Measurements from ENCODE around the gene ULK4.

Gene ULK4

GRCh38 chr3:41627477-41628087 lies 334.3 kb downstream of the ULK4 start:
- DNase-seq, result no peak

- DNase-seq, result no peak
Observed at GRCh38 chr3:41612853-41613252, 349.1 kb downstream of the ULK4 start.

- no peak for DNase-seq
Observed at GRCh38 chr3:41611008-41611407, 350.9 kb downstream of the ULK4 start.

GRCh38 chr3:41608347-41608746 lies 353.6 kb downstream of the ULK4 start:
- no peak for DNase-seq

GRCh38 chr3:41603807-41604206 lies 358.1 kb downstream of the ULK4 start:
- no peak for DNase-seq

- no peak for DNase-seq
Observed at GRCh38 chr3:41602121-41602520, 359.8 kb downstream of the ULK4 start.

- DNase-seq, result no peak
Observed at GRCh38 chr3:41601404-41601987, 360.4 kb downstream of the ULK4 start.

GRCh38 chr3:41600616-41601015 lies 361.3 kb downstream of the ULK4 start:
- no peak for DNase-seq

GRCh38 chr3:41599127-41599484 lies 362.8 kb downstream of the ULK4 start:
- DNase-seq, result no peak

GRCh38 chr3:41598402-41599126 lies 363.3 kb downstream of the ULK4 start:
- no peak for DNase-seq

GRCh38 chr3:41593774-41594173 lies 368.1 kb downstream of the ULK4 start:
- DNase-seq, result no peak

GRCh38 chr3:41592753-41593510 lies 369.0 kb downstream of the ULK4 start:
- DNase-seq, result no peak

GRCh38 chr3:41583014-41583413 lies 378.9 kb downstream of the ULK4 start:
- DNase-seq, result no peak

- no peak for DNase-seq
Observed at GRCh38 chr3:41581700-41582099, 380.2 kb downstream of the ULK4 start.

- DNase-seq, result no peak
Observed at GRCh38 chr3:41580274-41580959, 381.5 kb downstream of the ULK4 start.

- no peak for DNase-seq
Observed at GRCh38 chr3:41579861-41580260, 382.0 kb downstream of the ULK4 start.

GRCh38 chr3:41578798-41579197 lies 383.1 kb downstream of the ULK4 start:
- DNase-seq, result no peak

GRCh38 chr3:41575724-41576123 lies 386.2 kb downstream of the ULK4 start:
- DNase-seq, result no peak

GRCh38 chr3:41574900-41575299 lies 387.0 kb downstream of the ULK4 start:
- DNase-seq, result no peak

- DNase-seq, result no peak
Observed at GRCh38 chr3:41573591-41573990, 388.3 kb downstream of the ULK4 start.

- no peak for DNase-seq
Observed at GRCh38 chr3:41572092-41572491, 389.8 kb downstream of the ULK4 start.

GRCh38 chr3:41569632-41570305 lies 392.1 kb downstream of the ULK4 start:
- DNase-seq, result no peak
